K562 (cell line): ENCODE results near the gene SBNO1. TPM values are rescaled to one million over a fixed set of nuclear protein-coding genes. Genes with fewer than 3 reads are reported as not detected.
A peak's percentile ranks its signal among the peaks of the same experiment; 100 is the strongest.
"Not testable (repeated sequence)": the region's sequence is repeated elsewhere in the genome, so short reads cannot be mapped to it uniquely, and the experiment has no call there.

Experiments used
- ATAC-seq: fragments of 200-7000 bp; cut with Tn5 transposase; 3 replicates; pipeline ENCODE4 v1.9.1; 2020; ENCODE audit warnings: moderate library complexity
- BruUV-seq: library from RNA; stranded (reverse); fragments of 400-500 nt; replicated peaks from 2 replicates; lab custom pipeline; 2021; lab: Mats Ljungman, UMichigan
- CTCF ChIA-PET: fragments of 300-600 bp; formaldehyde crosslinking; extraction: SDS; loops from one replicate; lab custom pipeline; 2021; ENCODE audit warnings: low intra/inter-chr PET ratio; lab: Yijun Ruan, JAX
- POLR2A ChIA-PET: fragments of 300-600, 350-650 bp; sonication (Branson Sonifier 250); formaldehyde crosslinking; extraction: SDS; loops from one replicate; lab custom pipeline; 2021; ENCODE audit warnings: antibody characterized with exemption, inconsistent platforms; lab: Yijun Ruan, JAX
- DNase-seq, 4 experiments: peaks; one replicate each; pipeline versions ENCODE4 v3.0.0 to v3.0.0-alpha.2; 2011 to 2018; ENCODE audit warnings: low spot score in 3 of 4, mixed read lengths in 3 of 4; ENCODE audit errors: extremely low read depth in 1 of 4
- FAIRE-seq: peaks from 2 replicates; lab custom pipeline; 2011; peaks lifted over from hg19 to GRCh38; lab: Jason Lieb, UNC
- H2AFZ ChIP-seq: 2 replicates; pipeline ENCODE4 v1.6.0; 2011; ENCODE audit warnings: low read depth, low read length, control low read depth, inconsistent platforms
- H3K27ac ChIP-seq: fragments of 200-600 bp; 3 replicates; pipeline ENCODE4 v1.8.0; 2011; ENCODE audit warnings: low read depth, mild to moderate bottlenecking, control low read depth, inconsistent platforms, low read length, moderate library complexity, mixed read lengths; ENCODE audit errors: extremely low read depth
- H3K27me3 ChIP-seq, 2 experiments: fragments of 300-600 bp in 1 of 2; 2 replicates in 1 of 2; 3 replicates in 1 of 2; pipeline versions ENCODE4 v1.6.0 to v1.8.0; 2011; ENCODE audit warnings: inconsistent platforms in 2 of 2, low read length in 2 of 2, mild to moderate bottlenecking in 1 of 2, mixed read lengths in 1 of 2, moderate library complexity in 1 of 2; ENCODE audit not compliant: control insufficient read depth in 2 of 2, insufficient read depth in 2 of 2
- H3K36me3 ChIP-seq: fragments of 300-600 bp; 3 replicates; pipeline ENCODE4 v1.8.0; 2011; ENCODE audit warnings: mild to moderate bottlenecking, low read length, inconsistent platforms; ENCODE audit not compliant: control insufficient read depth, insufficient read depth
- H3K4me1 ChIP-seq, 2 experiments: fragments of 200-600 bp in 1 of 2; replicated peaks in 1 of 2; 2 replicates in 1 of 2; 3 replicates in 1 of 2; pipeline versions ENCODE4 v1.5.1 to v1.8.0; 2011; ENCODE audit warnings: inconsistent platforms in 2 of 2, low read length in 2 of 2, mild to moderate bottlenecking in 1 of 2, mixed read lengths in 1 of 2, moderate library complexity in 1 of 2; ENCODE audit not compliant: control insufficient read depth in 2 of 2, insufficient read depth in 2 of 2
- H3K4me2 ChIP-seq: 2 replicates; pipeline ENCODE4 v1.6.1; 2011; ENCODE audit warnings: low read length, control low read depth, inconsistent platforms, mixed read lengths; ENCODE audit not compliant: insufficient read depth
- H3K4me3 ChIP-seq: fragments of 200-600 bp; sonication (generic), shearing (Covaris generic); 2 replicates; pipeline ENCODE4 v1.5.1; 2016; ENCODE audit warnings: control low read depth, inconsistent platforms
- H3K79me2 ChIP-seq: fragments of 200-600 bp; 3 replicates; pipeline ENCODE4 v1.8.0; 2011; ENCODE audit warnings: low read length, inconsistent platforms; ENCODE audit not compliant: control insufficient read depth, insufficient read depth
- H3K9ac ChIP-seq, 2 experiments: 2 replicates each; pipeline versions ENCODE4 v1.6.0 to v1.6.1; 2011; ENCODE audit warnings: low read depth in 2 of 2, low read length in 2 of 2, control low read depth in 1 of 2, inconsistent platforms in 1 of 2, mild to moderate bottlenecking in 1 of 2, mixed read lengths in 1 of 2; ENCODE audit not compliant: insufficient read depth in 1 of 2
- H3K9me1 ChIP-seq: one replicate; pipeline ENCODE4 v1.6.0; 2011; ENCODE audit warnings: inconsistent platforms, mild to moderate bottlenecking, low read length, moderate library complexity; ENCODE audit not compliant: control insufficient read depth, insufficient read depth
- H3K9me3 ChIP-seq: replicated peaks from 2 replicates; pipeline ENCODE4 v1.5.1; 2011; ENCODE audit warnings: low read depth, low read length, inconsistent platforms; ENCODE audit not compliant: control insufficient read depth, insufficient read depth
- H4K20me1 ChIP-seq: replicated peaks from 2 replicates; pipeline ENCODE4 v1.6.1; 2011; ENCODE audit warnings: low read length, inconsistent platforms, mixed read lengths; ENCODE audit not compliant: control insufficient read depth, insufficient read depth
- CBX3 ChIP-seq, 2 experiments: IDR thresholded peaks; 1 replicate in 1 of 2; 2 replicates in 1 of 2; pipeline ENCODE4 v1.6.1; 2012; ENCODE audit warnings: inconsistent platforms in 2 of 2, low read length in 2 of 2, borderline replicate concordance in 1 of 2, control low read depth in 1 of 2
- WGBS: fragments of 100-300 bp; shearing (Covaris generic); methylation state at CpG from one replicate; pipeline ENCODE4 v1.1.6; 2016; ENCODE audit warnings: low coverage, mixed read lengths; ENCODE audit not compliant: insufficient coverage; ENCODE audit errors: missing lambda C conversion rate; 5-methylcytosine and 5-hydroxymethylcytosine counted together
- in situ Hi-C: fragments of 300-500 bp; cut with MboI; formaldehyde crosslinking; loops from 4 replicates; pipeline ENCODE4 v1.15.0; 2018; ENCODE audit warnings: inconsistent platforms, mixed read lengths
- intact Hi-C: fragments of 100-400 bp; cut with micrococcal nuclease; formaldehyde crosslinking; loops from 2 replicates; pipeline ENCODE4 v1.14.2; 2022
- polyA plus RNA-seq, 8 experiments: library from polyadenylated mRNA; depleted of rRNA in 4 of 8; stranded (reverse) in 5 of 8; unstranded in 3 of 8; fragments of >200 nt; fragmentation: Nextera tagmentation in 2 of 8; fragmentation: Illumina TruSeq in 1 of 8; extraction: Ambion mirVana in 2 of 8; extraction: Trizol in 1 of 8; gene quantifications; 2 replicates each; pipeline versions ENCODE4 v1.2.1 to v1.2.3, GENCODE V29; 2011 to 2014; ENCODE audit warnings: inconsistent platforms in 1 of 8, missing spikeins in 1 of 8
- total RNA-seq, 7 experiments: library from RNA; depleted of rRNA in 6 of 7; stranded (reverse); fragments of >200 nt in 6 of 7; fragmentation: Illumina TruSeq in 2 of 7; extraction: Trizol in 2 of 7; gene quantifications; 2 replicates each; pipeline versions ENCODE4 v1.2.1 to v1.2.3, GENCODE V29; 2011 to 2021; ENCODE audit warnings: low replicate concordance in 1 of 7
- TF ChIP-seq, protein P1 (sequence below): fragments of 450-650 bp; IDR thresholded peaks from 2 replicates; pipeline ENCODE4 v1.6.1; 2018; ENCODE audit warnings: mild to moderate bottlenecking, low read depth; ENCODE audit not compliant: partially characterized antibody

The SBNO1 gene
- total and polyA plus RNA-seq, 9 of the 15 experiments (the other 6 are each of a cell fraction or from before 2014, with no cell fraction given): 14.9 to 77.1 (median 35.9) TPM

GRCh38 chr12:123248129-123248528 lies 116.5 kb downstream of the SBNO1 start:
- 100% methylated on average over 2 of the region's 2 CpGs for WGBS
- not testable (repeated sequence) for ATAC-seq, DNase-seq, H3K4me2 ChIP-seq
- peaks cover 26% of the 10 kb centered on the region; the same call in 2 of the 3 replicates for H3K36me3 ChIP-seq
- peak in 1 of 2 experiments; percentile 61; a peak in 1 of 3 replicates for TF ChIP-seq CBX3 (IDR thresholded peaks at IDR 0.05; ENCODE audit: borderline replicate concordance in 1 of 2, low read length in 2 of 2)
- TF ChIP-seq, protein P1, sequence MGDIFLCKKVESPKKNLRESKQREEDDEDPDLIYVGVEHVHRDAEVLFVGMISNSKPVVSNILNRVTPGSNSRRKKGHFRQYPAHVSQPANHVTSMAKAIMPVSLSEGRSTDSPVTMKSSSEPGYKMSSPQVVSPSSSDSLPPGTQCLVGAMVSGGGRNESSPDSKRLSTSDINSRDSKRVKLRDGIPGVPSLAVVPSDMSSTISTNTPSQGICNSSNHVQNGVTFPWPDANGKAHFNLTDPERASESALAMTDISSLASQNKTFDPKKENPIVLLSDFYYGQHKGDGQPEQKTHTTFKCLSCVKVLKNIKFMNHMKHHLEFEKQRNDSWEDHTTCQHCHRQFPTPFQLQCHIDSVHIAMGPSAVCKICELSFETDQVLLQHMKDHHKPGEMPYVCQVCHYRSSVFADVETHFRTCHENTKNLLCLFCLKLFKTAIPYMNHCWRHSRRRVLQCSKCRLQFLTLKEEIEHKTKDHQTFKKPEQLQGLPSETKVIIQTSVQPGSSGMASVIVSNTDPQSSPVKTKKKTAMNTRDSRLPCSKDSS: peak; percentile 20
- TF ChIP-seq, all 486 proteins: peak for 2; not testable (repeated sequence) for 484
- in situ Hi-C loops, H3K9me1 ChIP-seq, FAIRE-seq, H2AFZ ChIP-seq, BruUV-seq, H3K27ac ChIP-seq, intact Hi-C loops, H3K4me3 ChIP-seq, CTCF ChIA-PET, H4K20me1 ChIP-seq, H3K27me3 ChIP-seq, H3K9me3 ChIP-seq, H3K9ac ChIP-seq: not testable (repeated sequence)
- H3K79me2 ChIP-seq: peaks cover 75% of the 10 kb centered on the region
- peaks cover 22 to 24% of the 10 kb centered on the region in 2 experiments for H3K4me1 ChIP-seq
- POLR2A ChIA-PET: interaction anchor here (0.6 to 5.4 kb wide), 3 partner anchors 12 to 107 kb away, joined by 4 to 43 read pairs (median 4); partner anchors contain the start of genes MPHOSPH9 and MTRFR
